ENCODE results near the gene LSAMP.

LSAMP gene

GRCh38 chr3:116264546-116265319, 180.6 kb downstream of the LSAMP start:
- TF ChIP-seq, protein P1, sequence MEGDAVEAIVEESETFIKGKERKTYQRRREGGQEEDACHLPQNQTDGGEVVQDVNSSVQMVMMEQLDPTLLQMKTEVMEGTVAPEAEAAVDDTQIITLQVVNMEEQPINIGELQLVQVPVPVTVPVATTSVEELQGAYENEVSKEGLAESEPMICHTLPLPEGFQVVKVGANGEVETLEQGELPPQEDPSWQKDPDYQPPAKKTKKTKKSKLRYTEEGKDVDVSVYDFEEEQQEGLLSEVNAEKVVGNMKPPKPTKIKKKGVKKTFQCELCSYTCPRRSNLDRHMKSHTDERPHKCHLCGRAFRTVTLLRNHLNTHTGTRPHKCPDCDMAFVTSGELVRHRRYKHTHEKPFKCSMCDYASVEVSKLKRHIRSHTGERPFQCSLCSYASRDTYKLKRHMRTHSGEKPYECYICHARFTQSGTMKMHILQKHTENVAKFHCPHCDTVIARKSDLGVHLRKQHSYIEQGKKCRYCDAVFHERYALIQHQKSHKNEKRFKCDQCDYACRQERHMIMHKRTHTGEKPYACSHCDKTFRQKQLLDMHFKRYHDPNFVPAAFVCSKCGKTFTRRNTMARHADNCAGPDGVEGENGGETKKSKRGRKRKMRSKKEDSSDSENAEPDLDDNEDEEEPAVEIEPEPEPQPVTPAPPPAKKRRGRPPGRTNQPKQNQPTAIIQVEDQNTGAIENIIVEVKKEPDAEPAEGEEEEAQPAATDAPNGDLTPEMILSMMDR (conservative IDR thresholded peaks at IDR 0.05; ENCODE audit: control insufficient read depth, insufficient read depth, low read depth, low read length) = no peak
- DNase-seq (ENCODE audit: low read depth) = no peak

DNA sequence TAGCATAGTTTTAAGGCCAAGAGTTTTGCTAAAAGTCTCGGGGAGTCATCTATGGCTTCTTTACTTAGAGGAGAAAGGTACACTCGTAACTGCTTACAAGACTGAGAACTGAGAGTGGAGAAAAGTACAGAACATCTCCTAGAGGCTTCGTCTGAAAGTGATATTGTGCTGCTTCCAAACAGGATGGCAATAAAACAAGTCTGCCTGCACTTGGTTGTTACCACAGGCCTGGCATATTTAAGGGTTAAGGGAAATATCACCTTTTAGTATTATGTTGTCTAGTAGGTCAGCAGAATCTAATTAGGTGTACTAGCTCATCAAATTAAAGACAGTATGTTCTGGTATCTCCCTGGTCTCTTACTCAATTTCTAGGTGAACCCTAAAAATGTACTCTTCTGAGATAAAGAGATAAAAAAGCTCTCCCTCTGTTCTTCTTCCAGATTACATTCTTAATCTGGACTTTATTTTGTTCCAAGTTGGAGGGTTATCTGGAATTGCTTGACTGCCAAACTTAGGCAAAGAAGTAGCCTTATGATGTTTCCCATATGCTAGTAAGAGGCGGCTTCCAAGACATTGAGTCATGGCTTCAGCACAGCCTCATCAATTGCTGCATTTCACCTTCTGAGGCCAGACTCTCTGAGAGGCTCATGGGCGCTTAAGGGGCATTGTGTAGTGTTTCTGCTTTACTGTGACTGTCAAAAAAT, 181.3 kb downstream of the LSAMP start:
- TF ChIP-seq, protein P1 (conservative IDR thresholded peaks at IDR 0.05; ENCODE audit: control insufficient read depth, insufficient read depth, low read depth, low read length) = no peak
- no peak overlapping the region for H3K4me3 ChIP-seq (ENCODE audit: control insufficient read depth, low read depth, low read length)
- peak; percentile 68 for DNase-seq (ENCODE audit: low read depth)

More at GRCh38 chr3:116264546-116265319, 180.6 kb downstream of the LSAMP start:
- H3K4me3 ChIP-seq (ENCODE audit: control insufficient read depth, low read depth, low read length) = no peak overlapping the region

GRCh38 chr3:116260491-116260890, 184.8 kb downstream of the LSAMP start:
- no peak for DNase-seq (ENCODE audit: low read depth)
- H3K4me3 ChIP-seq (ENCODE audit: control insufficient read depth, low read depth, low read length) = no peak overlapping the region
- TF ChIP-seq, protein P1 (conservative IDR thresholded peaks at IDR 0.05; ENCODE audit: control insufficient read depth, insufficient read depth, low read depth, low read length) = no peak

DNA sequence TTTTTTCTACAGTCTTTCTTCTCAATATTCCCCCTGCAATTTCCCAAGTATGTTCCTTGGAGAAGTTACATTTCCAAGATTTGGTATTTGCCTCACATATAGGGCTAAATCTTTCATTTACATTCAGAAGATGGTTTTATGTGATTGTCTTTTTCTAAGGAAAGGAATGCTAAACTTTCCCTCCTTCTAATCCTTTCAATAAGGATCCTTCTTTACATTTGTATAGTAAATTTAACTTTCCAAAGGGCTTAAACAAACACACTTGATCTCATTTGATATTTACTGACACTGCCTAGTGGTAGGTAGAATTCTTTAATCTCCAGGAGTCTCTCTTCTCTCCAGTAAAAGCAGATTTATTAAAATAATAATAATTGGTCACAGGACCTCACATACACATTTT, 185.3 kb downstream of the LSAMP start:
- TF ChIP-seq, protein P1 (conservative IDR thresholded peaks at IDR 0.05; ENCODE audit: control insufficient read depth, insufficient read depth, low read depth, low read length) = no peak
- no peak for DNase-seq (ENCODE audit: low read depth)
- no peak overlapping the region for H3K4me3 ChIP-seq (ENCODE audit: control insufficient read depth, low read depth, low read length)

- TF ChIP-seq, protein P1 (conservative IDR thresholded peaks at IDR 0.05; ENCODE audit: control insufficient read depth, insufficient read depth, low read depth, low read length) = no peak
- no peak overlapping the region for H3K4me3 ChIP-seq (ENCODE audit: control insufficient read depth, low read depth, low read length)
- DNase-seq (ENCODE audit: low read depth) = peak; percentile 51
These were observed 188.3 kb downstream of the LSAMP start for GRCh38 chr3:116256843-116257485.

DNA sequence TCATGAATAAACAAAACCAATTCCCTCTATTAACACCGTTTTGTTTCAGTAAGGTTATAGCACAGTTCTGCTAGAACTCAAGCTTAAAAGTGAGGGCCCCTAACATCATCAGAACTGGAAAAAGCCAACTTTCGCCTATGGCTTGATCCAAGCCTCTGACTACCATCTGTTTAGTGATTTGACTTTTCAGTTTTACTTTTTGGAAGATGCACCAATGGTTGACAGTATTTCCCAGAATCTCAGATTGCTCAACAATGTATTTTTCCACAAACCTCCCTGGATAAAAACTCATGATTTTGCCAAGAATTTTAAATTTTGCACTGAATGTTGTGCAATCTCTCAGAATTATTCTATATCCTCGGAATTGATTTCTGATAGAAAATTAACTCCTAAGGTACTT, 190.7 kb downstream of the LSAMP start:
- TF ChIP-seq, protein P1 (conservative IDR thresholded peaks at IDR 0.05; ENCODE audit: control insufficient read depth, insufficient read depth, low read depth, low read length) = no peak
- peak; percentile 44 for DNase-seq (ENCODE audit: low read depth)

More for the DNA sequence above, 190.7 kb downstream of the LSAMP start:
- H3K4me3 ChIP-seq (ENCODE audit: control insufficient read depth, low read depth, low read length) = no peak overlapping the region
